ENCODE results near the gene CCND3. TPM values are rescaled to one million over a fixed set of nuclear protein-coding genes. Genes with fewer than 3 reads are reported as not detected.

Gene CCND3
- total RNA-seq, 1 experiment from 2014 or later, result 26.9 TPM

DNA sequence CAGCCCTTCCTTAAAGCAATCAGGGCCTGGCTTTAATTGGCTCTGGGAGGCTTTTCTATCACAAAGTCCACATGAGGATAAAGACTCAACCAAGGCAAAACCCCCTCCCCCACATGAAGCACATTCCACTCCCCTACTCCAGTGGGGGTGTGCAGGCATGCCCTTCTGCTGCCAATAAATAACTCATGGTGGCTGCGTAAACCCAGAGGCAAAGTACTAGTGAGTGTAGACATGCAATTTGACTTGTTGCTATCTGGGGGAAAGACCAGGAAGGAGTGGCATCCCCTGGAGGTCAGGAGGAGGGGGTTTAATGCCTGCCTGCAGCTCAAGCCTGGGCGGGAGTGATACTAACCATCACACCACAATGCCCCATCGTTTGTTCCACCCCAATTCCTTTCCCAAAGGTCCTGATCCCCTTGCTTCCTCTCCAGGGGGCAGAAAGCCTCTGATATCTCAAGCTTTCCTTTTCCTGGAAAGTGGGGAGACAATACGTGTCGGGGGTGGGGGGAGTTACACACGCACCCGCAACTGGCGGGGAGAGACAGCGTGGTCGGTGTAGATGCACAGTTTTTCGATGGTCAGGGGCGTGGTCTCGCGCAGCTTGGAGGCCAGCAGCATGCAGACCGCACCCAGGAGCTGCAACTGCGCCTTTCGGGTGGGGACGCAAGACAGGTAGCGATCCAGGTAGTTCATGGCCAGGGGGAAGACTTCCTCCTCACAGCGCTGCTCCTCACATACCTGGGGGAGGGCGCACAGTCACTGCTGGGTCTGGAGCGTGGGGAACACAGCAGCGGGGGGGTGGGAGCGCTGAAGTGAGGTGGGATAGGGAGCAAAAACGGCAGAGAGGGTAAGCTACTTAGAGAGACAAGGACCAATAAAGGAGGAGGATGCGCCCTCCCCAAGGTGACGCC lies 1.5 kb downstream of the CCND3 start:
- peaks cover 29% of the 10 kb centered on the region for H3K4me1 ChIP-seq
- DNase-seq, result peak; percentile 42 to 71
- H3K27ac Mint-ChIP-seq (ENCODE audit: unreplicated experiment), result peak overlapping the region; percentile 86
- CTCF ChIA-PET, result interaction anchor here (0.6 to 4.0 kb wide), 6 partner anchors 19 to 153 kb away, joined by 3 to 18 read pairs (median 6); partner anchors contain the start of genes BYSL and MED20
- no peaks in the 10 kb centered on the region for H3K27me3 Mint-ChIP-seq (ENCODE audit: insufficient read depth, unreplicated experiment)
- H3K9me3 ChIP-seq, result no peaks in the 10 kb centered on the region
- no peak for TF ChIP-seq CTCF (IDR thresholded peaks at IDR 0.05; ENCODE audit: insufficient read depth in 1 of 2, low read depth in 1 of 2, low read length in 1 of 2, severe bottlenecking in 1 of 2, unreplicated experiment in 1 of 2)
- POLR2A ChIA-PET, result interaction anchor here (0.5 to 1.3 kb wide), 4 partner anchors 19 to 143 kb away, joined by 3 to 12 read pairs (median 5); partner anchors contain the start of genes BYSL and MED20
- peaks cover 3% of the 10 kb centered on the region for H3K36me3 ChIP-seq (ENCODE audit: control insufficient read depth, insufficient read depth, low read length)
- intact Hi-C loops (cut with micrococcal nuclease; ENCODE audit: unreplicated experiment), result loop anchor here (1.0 to 5.0 kb wide), 4 partner anchors 19 to 138 kb away; partner anchors contain the start of genes BYSL and MED20
- TSS peak; percentile 14 for BruUV-seq (replicated peaks)
- H3K4me1 Mint-ChIP-seq (ENCODE audit: low read depth, unreplicated experiment), result peaks cover 17% of the 10 kb centered on the region
- peak overlapping the region; percentile 94 for H3K4me3 ChIP-seq (ENCODE audit: low read depth, low read length)
- peak overlapping the region; percentile 80 for H3K4me3 Mint-ChIP-seq (ENCODE audit: unreplicated experiment)
- H3K27me3 ChIP-seq (replicated peaks; ENCODE audit: control insufficient read depth, insufficient read depth, low read length), result no peaks in the 10 kb centered on the region
- peaks cover 26% of the 10 kb centered on the region for H3K36me3 Mint-ChIP-seq (ENCODE audit: insufficient read depth, unreplicated experiment)
- no peaks in the 10 kb centered on the region for H3K9me3 Mint-ChIP-seq (ENCODE audit: unreplicated experiment)

DNA sequence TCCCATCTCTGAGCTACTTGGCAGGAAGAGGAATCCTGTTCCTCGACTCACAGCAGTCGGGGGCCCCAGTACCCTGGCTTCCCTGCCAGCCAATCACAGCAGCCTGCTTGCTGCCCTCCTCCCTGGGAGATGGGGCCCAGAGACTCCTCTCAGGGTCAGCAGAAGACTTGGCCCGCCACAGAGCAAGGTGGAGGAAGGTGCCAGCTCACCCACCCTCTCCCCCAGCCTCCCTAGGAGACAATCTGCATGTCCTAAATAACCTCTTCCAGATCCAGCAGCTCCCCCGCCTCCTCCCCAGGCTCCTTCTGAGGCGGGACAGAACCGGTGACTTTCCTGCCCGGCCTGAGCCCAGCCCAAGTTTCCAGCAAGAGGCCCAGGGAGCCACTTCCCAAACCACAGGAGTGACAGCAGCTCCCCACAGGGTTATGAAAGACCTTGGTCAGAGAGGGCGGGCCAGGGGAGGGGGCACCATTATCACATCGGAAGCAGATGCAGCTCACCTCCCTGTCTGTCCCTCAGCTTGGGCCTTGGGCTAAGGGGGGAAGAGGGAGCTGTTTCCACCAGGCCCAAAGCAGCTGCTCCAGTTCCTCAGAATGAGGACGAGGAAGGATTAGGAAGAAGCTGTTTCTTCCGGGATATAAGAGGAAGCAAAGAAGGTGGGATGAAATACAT lies 2.3 kb downstream of the CCND3 start:
- peak overlapping the region; percentile 86 for H3K27ac Mint-ChIP-seq (ENCODE audit: unreplicated experiment)
- intact Hi-C loops (cut with micrococcal nuclease; ENCODE audit: unreplicated experiment), result loop anchor here (5.0 kb wide), 1 partner anchor 137 kb away; no protein-coding TSS in a partner anchor
- Histone ChIP-seq H3K4me1 (peaks cover 33% of the 10 kb centered on the region), H3K27me3 (replicated peaks; ENCODE audit: control insufficient read depth, insufficient read depth, low read length) (no peaks in the 10 kb centered on the region), H3K9me3 (no peaks in the 10 kb centered on the region), H3K36me3 (ENCODE audit: control insufficient read depth, insufficient read depth, low read length) (peaks cover 3% of the 10 kb centered on the region), H3K4me3 (ENCODE audit: low read depth, low read length) (no peak overlapping the region)
- DNase-seq, result peak; percentile 18 to 46
- no peaks in the 10 kb centered on the region for H3K9me3 Mint-ChIP-seq (ENCODE audit: unreplicated experiment)
- peaks cover 17% of the 10 kb centered on the region for H3K4me1 Mint-ChIP-seq (ENCODE audit: low read depth, unreplicated experiment)
- ChIA-PET CTCF (interaction anchor here (0.6 to 4.0 kb wide), 5 partner anchors 18 to 153 kb away, joined by 3 to 18 read pairs (median 3); partner anchors contain the start of genes BYSL and MED20), POLR2A (interaction anchor here (0.5 to 1.3 kb wide), 4 partner anchors 18 to 142 kb away, joined by 3 to 12 read pairs (median 5); partner anchors contain the start of genes BYSL and MED20)
- no TSS peak for BruUV-seq (replicated peaks)
- H3K36me3 Mint-ChIP-seq (ENCODE audit: insufficient read depth, unreplicated experiment), result peaks cover 34% of the 10 kb centered on the region
- H3K27me3 Mint-ChIP-seq (ENCODE audit: insufficient read depth, unreplicated experiment), result no peaks in the 10 kb centered on the region
- peak overlapping the region; percentile 80 for H3K4me3 Mint-ChIP-seq (ENCODE audit: unreplicated experiment)
- no peak for TF ChIP-seq CTCF (IDR thresholded peaks at IDR 0.05; ENCODE audit: insufficient read depth in 1 of 2, low read depth in 1 of 2, low read length in 1 of 2, severe bottlenecking in 1 of 2, unreplicated experiment in 1 of 2)
